ENCODE measurements around the gene RPL36.

DNA sequence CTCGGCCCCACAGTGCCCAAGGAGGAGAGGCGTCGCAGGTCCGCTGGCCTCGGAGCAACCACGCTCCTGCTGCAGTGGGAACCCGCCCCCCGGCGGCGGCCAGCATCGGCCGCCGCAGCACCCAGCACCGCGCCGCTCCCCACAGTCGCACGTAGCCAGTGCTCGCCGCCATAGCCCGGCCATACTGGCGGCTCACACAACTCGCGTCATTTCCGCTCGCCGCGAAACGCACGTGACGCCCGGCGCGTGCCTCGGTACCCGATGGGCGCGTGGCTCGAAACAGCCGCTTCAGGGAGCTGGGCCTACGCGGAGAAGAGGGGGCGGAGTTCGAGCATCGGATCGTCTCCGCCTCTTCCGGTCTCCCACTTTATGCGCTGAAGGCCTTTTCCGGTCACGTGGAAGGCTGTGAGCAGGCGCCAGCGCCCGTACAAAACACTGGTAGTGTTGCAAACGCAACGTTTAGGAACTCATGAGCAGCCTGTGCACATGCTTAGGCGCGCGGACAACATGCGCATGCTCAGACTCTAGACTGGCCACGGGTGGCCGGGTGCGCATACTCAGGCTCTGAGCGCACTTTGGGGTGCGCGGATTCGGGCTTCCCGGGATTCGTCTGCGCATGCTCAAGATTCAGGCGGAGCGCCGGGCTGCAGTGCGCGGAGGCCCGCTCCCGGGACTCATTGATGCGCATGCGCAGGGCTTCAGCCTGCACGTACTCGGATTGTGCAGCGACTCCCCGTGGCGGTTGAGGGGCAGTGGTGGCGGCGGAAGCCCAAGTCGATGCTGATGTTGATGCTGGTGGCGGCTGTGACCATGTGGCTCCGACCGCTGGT lies 30.1 kb downstream of the RPL36 start, which contains the start of the genes CATSPERD and LONP1:
- TF ChIP-seq, protein P1, sequence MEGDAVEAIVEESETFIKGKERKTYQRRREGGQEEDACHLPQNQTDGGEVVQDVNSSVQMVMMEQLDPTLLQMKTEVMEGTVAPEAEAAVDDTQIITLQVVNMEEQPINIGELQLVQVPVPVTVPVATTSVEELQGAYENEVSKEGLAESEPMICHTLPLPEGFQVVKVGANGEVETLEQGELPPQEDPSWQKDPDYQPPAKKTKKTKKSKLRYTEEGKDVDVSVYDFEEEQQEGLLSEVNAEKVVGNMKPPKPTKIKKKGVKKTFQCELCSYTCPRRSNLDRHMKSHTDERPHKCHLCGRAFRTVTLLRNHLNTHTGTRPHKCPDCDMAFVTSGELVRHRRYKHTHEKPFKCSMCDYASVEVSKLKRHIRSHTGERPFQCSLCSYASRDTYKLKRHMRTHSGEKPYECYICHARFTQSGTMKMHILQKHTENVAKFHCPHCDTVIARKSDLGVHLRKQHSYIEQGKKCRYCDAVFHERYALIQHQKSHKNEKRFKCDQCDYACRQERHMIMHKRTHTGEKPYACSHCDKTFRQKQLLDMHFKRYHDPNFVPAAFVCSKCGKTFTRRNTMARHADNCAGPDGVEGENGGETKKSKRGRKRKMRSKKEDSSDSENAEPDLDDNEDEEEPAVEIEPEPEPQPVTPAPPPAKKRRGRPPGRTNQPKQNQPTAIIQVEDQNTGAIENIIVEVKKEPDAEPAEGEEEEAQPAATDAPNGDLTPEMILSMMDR (conservative IDR thresholded peaks at IDR 0.05; ENCODE audit: low read length), result peak; percentile 75
- TF ChIP-seq EZH2phosphoT487 (IDR thresholded peaks at IDR 0.05; ENCODE audit: borderline replicate concordance), result no peak

Data from Loucy (cell line).